T-helper 1 cell (primary cell): ENCODE data around the gene ZNF140.

Experiments
- DNase-seq, 5 donors: peaks; one replicate each; pipeline ENCODE4 v3.0.0-alpha.2; 2012 to 2020
- total RNA-seq, 4 donors: gene quantifications; one replicate each; lab custom pipeline; 2026; lab: John Stamatoyannopoulos, UW

ZNF140 gene
- 13.9 to 38.6 (median 36.5) reads per million in 4 donors for total RNA-seq

- DNase-seq: peak; percentile 89 to 96 (median 94)
Measured at GRCh38 chr12:133080368-133081158, at the start of gene ZNF140. Gene ZNF140, plus strand, starts transcription at chr12:133080923. Its CDS starts 398 bp downstream, at chr12:133081321.

DNA sequence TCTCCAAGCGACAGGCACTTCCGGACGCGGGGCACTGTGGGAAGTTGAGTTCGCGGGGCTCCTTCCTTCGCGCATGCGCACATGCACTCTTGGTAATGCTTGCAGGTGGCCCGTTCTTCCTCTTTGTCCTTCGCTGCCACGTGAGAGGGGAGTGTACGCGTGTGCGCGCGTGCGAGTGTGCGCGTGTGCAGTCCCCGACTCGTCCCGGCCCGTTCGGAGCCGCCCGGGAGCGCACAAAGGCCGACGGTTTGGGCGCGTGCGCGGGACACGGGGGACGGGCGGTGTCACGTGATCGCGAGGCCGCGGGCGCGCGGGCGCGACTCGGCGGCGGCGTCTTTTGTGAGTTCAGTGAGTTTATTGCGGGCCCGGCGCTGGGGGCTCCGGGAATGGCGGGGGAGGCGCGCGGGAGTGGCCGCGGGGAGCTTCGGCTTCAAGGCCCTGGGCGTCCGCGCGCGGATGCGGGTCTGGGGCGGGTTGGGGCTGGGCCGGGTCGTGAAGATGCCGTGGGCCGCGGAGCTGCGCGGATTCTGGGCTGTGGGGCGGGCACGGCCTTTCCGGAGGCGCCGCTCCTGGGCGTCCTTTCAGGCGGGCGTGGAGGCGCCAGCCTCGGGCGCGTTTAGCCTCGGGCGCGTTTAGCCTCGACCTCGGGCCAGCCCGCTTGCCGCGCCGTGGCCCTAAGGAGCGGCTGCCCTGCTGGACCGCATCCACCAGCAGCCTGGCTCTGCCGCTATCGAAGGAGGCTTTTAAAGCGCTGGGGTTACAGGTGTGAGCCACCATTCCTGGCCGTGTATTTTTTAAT, 43.3 kb upstream of the ZNF140 start, which contains the start of gene ZNF84:
TSS of gene ZNF84 (plus strand) at position 303 of the 799 bp plus-strand sequence. CDS start 3,959 bp downstream, outside the sequence.
- DNase-seq: peak; percentile 95 to 98 (median 97)

DNA sequence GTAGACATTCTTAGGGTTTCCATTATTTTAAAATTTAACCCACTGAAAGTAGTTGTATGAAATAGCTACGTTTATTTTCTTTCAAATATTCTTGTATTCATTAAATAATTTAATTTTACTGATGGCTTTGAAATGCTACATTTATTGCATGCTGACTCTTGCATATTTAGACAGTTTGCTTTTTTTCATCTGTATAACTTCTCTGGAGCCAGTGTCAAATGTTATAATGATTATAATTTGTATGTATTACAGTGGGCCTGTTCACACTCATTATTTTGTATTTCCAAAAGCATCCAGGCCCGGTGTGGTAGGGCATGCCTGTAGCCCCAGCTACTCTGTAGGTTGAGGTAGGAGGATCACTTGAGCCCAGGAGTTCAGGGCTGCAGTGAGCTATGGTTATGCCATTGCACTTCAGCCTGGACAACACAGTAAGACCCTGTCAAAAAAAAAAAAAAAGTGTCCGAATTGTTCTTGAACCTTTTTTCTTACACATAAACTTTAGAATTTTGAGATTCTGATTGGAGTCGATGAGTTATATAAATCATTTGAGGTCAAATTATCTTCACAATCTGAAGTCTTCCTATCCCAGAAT, 42.5 kb upstream of the ZNF140 start:
- DNase-seq: no peak

DNA sequence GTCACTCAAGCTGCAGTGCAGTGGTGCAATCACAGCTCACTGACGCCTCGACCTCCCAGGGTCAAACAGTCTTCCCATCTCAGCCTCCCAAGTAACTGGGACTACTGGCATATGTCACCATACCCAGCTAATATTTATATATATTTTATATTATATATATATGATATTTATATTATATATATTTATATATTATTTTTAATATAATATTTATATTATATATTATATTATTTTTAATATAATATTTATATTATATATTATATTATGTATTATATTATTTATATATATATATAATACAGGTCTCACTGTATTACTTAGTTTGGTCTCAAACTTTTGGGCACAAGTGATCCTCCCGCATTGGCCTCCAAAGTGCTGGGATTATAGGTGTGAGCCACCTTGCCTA, 34.0 kb upstream of the ZNF140 start:
- no peak for DNase-seq

- no peak for DNase-seq
Measured at GRCh38 chr12:133057446-133057845, 23.3 kb upstream of the ZNF140 start.

DNA sequence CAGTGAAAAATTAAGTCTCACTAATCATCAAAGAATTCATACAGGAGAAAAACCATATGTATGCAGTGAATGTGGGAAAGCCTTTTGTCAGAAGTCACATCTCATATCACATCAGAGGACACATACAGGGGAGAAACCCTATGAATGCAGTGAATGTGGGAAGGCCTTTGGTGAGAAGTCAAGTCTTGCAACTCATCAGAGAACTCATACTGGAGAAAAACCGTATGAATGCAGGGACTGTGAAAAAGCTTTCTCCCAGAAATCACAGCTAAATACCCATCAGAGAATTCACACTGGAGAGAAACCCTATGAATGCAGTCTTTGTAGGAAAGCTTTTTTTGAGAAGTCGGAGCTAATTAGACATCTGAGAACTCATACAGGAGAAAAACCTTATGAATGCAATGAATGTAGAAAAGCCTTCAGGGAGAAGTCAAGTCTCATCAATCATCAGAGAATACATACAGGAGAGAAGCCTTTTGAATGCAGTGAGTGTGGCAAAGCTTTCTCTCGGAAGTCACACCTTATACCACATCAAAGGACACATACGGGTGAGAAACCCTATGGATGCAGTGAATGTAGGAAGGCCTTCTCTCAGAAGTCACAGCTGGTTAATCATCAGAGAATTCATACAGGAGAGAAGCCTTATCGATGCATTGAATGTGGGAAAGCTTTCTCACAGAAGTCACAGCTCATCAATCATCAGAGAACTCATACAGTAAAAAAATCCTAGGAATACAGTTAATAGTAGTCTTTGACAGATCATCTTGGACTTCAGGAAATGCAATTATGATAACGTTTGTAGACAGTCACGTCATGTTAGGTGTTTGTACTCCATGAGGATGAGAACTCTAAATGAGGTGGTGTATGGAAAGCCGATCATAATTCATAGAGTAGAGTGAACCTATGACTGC, 22.3 kb upstream of the ZNF140 start:
- no peak for DNase-seq

DNA sequence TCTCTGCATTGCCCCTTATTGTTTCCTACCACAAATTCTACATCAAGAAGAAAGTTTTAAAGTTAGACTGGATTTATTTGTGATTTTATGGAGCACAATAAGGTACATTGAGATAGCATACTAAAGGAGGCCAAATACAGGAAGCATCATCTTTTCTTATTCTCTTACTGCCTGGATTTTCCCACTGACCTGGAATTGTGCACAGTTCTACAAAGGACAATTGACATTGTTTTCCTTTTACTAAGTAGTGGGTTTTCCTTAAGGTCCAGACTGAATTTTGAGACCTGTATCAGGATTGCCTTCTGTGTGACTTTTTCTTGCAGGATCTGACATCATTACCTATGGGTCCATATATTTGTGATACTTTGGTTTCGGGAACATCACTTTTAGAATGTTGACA, 18.8 kb upstream of the ZNF140 start:
- no peak for DNase-seq

DNA sequence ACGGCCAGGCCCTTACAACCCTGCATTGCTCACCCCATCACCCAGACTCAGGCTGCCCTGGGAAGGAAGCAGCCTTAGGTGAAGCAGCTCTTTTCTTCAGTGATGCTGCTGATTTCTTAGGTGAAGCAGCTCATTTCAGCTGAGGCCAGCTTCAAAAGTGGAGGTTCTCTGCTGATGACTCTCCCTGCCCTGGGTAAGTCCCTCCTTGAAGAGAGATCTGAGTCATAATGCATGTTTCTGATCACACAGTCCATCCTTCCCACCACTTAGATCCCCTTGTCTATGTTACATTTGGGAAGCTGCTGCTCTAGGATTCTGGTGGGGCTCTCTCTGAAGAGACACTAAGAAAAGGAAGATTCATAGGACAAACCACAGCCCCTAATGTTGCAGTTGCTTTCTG, 17.2 kb upstream of the ZNF140 start:
- DNase-seq: no peak

- DNase-seq: no peak
Measured at GRCh38 chr12:133073836-133074235, 6.9 kb upstream of the ZNF140 start.

- peak; percentile 90 to 99 (median 96) for DNase-seq
Measured at GRCh38 chr12:133080026-133080367, 726 bp upstream of the ZNF140 start.

GRCh38 chr12:133081159-133081780, 547 bp downstream of the ZNF140 start:
- peak in 1 of 5 donors; percentile 7 for DNase-seq

- no peak for DNase-seq
Measured at GRCh38 chr12:133083345-133083744, 2.6 kb downstream of the ZNF140 start.

DNA sequence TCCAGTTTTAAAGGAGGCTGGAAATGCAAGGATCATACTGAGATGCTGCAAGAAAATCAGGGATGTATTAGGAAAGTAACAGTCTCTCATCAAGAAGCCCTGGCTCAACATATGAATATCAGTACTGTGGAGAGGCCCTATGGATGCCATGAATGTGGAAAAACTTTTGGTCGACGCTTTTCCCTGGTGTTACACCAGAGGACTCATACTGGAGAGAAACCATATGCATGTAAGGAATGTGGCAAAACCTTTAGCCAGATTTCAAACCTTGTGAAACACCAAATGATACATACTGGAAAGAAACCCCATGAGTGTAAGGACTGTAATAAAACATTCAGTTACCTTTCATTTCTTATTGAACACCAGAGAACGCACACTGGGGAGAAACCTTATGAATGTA, 24.9 kb downstream of the ZNF140 start:
- DNase-seq: no peak

GRCh38 chr12:133106253-133106652, 25.5 kb downstream of the ZNF140 start:
- DNase-seq: no peak

DNA sequence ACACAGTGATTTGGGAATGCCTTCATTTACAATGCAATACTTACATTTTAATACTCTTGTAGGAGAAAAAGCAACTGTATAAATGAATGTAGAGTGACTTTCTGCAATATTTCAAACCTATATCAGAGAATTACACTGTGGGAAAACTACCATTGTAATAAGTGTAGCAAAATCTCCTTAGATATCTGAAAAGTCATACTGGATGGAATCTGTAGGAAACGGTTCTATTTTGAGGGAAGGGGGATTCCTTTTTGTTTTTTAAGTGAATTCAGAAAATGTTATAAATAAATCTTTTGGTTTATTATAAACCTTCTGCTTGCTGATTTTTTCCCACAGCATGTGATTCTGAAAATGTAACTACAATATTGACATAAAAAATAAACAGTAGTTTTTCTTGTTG, 26.4 kb downstream of the ZNF140 start:
- no peak for DNase-seq

GRCh38 chr12:133108150-133108549, 27.4 kb downstream of the ZNF140 start:
- no peak for DNase-seq

GRCh38 chr12:133120385-133121191, 39.9 kb downstream of the ZNF140 start:
- no peak for DNase-seq

DNA sequence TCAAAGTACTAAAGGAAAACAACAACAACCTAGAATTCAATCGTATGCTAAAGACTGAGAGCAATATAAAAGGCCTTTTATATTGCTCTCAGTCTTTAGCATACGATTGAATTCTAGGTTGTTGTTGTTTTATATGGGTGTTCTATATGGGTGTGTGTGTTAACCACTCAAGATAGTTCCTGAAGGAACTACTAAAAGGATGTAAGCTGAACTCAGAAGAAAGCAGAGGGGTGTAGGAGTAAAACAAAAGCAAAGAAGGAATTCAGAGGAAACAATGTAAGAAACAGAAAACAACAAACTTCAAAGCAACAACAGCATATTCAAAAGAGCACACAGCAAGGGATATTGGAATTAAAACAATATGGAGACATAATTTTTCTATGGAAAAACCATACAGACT, 44.0 kb downstream of the ZNF140 start:
- DNase-seq: no peak

DNA sequence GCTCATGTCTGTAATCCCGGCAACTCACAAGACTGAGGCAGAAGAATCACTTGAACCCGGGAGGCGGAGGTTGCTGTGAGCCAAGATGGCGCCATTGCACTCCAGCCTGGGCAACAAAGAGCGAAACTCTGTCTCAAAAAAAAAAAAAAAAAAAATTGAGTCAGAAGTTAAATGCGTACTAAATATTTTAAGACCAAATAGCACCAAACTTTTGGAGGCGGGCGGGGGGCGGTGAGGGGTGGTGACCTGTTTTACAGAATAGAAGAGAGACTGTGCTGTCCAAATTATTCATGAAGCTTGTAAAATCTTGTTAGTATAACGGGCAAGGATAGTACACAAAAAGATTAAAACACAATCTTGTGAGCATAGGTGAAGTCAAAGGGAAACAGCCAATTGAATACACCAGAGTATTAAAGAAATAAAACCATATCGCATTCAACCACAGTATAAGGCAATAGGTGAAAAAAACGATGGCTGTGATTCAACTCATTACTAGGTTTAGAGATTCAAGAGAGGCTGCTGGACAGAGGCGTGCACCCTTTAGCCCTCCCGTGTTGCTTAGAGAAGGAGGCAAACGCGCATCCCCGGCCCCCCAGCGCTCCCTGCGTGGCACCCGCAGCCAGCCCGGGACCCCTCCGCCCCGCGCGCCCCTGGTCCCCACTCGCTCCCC, 48.8 kb downstream of the ZNF140 start:
- DNase-seq: no peak
